Measurements from ENCODE around the gene GPR132. TPM values are rescaled to one million over a fixed set of nuclear protein-coding genes. Genes with fewer than 3 reads are reported as not detected.

GPR132 gene
- total RNA-seq, 1 donor from 2014 or later, result 0.24 TPM

DNA sequence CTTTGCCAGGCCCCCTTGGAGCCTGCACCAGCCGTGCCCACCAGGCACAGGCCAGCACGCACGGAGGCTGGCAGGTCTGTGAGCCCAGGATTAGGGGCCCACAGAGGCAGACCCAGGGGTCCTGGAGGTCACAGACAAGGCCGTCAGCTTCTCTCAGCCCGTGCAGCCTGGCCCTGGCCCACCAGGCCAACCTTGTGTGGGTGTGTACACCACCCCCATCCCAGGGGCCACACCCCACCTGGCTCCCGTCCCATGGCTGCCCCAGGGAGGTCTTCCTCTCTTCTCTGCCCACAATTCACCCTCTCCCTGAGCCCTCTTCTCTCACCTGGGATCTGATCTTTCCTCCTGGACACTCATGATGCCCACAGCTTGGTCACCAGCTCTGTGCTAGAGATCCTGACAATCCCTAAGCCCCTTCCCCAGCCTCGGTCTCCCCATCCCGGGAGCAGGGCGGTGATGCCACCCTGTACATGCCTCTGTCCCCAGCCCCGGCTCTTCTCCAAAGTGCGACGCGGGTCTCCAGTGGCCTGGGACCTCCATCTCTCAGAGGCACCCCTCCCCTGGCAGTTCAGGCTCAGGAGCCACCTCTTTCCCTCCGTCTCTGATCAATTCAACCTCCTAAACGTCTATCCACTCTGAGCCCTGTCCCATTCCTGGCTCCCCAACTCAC lies 31.1 kb upstream of the GPR132 start:
- no peak for DNase-seq (ENCODE audit: extremely low spot score, unreplicated experiment)
- Mint-ChIP-seq H3K4me1 (ENCODE audit: unreplicated experiment) (peaks cover 5% of the 10 kb centered on the region), H3K27ac (peak overlapping the region; percentile 82), H3K4me3 (peak overlapping the region; percentile 77), H3K9me3 (peaks cover 8% of the 10 kb centered on the region), H3K36me3 (peaks cover 8% of the 10 kb centered on the region), H3K27me3 (no peaks in the 10 kb centered on the region)
- TF ChIP-seq, protein P1, sequence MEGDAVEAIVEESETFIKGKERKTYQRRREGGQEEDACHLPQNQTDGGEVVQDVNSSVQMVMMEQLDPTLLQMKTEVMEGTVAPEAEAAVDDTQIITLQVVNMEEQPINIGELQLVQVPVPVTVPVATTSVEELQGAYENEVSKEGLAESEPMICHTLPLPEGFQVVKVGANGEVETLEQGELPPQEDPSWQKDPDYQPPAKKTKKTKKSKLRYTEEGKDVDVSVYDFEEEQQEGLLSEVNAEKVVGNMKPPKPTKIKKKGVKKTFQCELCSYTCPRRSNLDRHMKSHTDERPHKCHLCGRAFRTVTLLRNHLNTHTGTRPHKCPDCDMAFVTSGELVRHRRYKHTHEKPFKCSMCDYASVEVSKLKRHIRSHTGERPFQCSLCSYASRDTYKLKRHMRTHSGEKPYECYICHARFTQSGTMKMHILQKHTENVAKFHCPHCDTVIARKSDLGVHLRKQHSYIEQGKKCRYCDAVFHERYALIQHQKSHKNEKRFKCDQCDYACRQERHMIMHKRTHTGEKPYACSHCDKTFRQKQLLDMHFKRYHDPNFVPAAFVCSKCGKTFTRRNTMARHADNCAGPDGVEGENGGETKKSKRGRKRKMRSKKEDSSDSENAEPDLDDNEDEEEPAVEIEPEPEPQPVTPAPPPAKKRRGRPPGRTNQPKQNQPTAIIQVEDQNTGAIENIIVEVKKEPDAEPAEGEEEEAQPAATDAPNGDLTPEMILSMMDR (conservative IDR thresholded peaks at IDR 0.05), result no peak

DNA sequence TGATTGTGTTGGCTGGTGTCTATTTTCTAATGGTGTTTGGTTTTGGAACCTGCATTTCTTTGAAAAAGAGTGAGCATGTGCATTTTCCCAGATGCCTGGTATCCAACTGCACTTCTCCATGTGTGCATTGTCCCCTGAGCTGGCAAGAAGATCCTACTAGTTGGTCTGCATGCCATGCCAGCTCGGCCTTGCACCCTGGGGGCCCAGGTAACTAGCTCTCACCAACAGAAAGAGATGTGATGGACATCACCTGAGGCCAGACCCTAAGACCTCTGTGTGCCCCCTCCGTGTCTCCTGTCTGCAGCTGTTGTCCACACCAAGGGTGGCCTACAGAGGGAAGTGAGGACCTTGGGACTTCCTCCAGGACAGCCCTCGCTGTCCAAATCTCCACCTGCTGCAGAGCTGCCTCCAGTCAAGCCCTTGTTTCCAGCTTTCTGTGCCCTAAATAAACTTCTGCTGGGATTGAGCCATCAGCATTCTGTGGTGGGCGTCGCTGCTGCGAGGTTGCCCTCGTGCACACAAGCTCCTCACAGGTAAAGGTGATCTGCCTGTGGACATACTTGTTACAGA lies 30.1 kb upstream of the GPR132 start:
- peaks cover 8% of the 10 kb centered on the region for H3K36me3 Mint-ChIP-seq
- peaks cover 8% of the 10 kb centered on the region for H3K9me3 Mint-ChIP-seq
- DNase-seq (ENCODE audit: extremely low spot score, unreplicated experiment), result no peak
- H3K27ac Mint-ChIP-seq, result no peak overlapping the region
- peak overlapping the region; percentile 79 for H3K4me3 Mint-ChIP-seq
- peaks cover 10% of the 10 kb centered on the region for H3K4me1 Mint-ChIP-seq (ENCODE audit: unreplicated experiment)
- TF ChIP-seq, protein P1 (conservative IDR thresholded peaks at IDR 0.05), result no peak
- peaks cover 3% of the 10 kb centered on the region for H3K27me3 Mint-ChIP-seq

- H3K27ac Mint-ChIP-seq, result peak overlapping the region; percentile 48
- peaks cover 8% of the 10 kb centered on the region for H3K36me3 Mint-ChIP-seq
- peaks cover 4% of the 10 kb centered on the region for H3K9me3 Mint-ChIP-seq
- peaks cover 3% of the 10 kb centered on the region for H3K27me3 Mint-ChIP-seq
- H3K4me1 Mint-ChIP-seq (ENCODE audit: unreplicated experiment), result peaks cover 11% of the 10 kb centered on the region
- peak overlapping the region; percentile 79 for H3K4me3 Mint-ChIP-seq
- TF ChIP-seq, protein P1 (conservative IDR thresholded peaks at IDR 0.05), result no peak
- no peak for DNase-seq (ENCODE audit: extremely low spot score, unreplicated experiment)
These were observed 29.1 kb upstream of the GPR132 start for GRCh38 chr14:105094193-105094907.

DNA sequence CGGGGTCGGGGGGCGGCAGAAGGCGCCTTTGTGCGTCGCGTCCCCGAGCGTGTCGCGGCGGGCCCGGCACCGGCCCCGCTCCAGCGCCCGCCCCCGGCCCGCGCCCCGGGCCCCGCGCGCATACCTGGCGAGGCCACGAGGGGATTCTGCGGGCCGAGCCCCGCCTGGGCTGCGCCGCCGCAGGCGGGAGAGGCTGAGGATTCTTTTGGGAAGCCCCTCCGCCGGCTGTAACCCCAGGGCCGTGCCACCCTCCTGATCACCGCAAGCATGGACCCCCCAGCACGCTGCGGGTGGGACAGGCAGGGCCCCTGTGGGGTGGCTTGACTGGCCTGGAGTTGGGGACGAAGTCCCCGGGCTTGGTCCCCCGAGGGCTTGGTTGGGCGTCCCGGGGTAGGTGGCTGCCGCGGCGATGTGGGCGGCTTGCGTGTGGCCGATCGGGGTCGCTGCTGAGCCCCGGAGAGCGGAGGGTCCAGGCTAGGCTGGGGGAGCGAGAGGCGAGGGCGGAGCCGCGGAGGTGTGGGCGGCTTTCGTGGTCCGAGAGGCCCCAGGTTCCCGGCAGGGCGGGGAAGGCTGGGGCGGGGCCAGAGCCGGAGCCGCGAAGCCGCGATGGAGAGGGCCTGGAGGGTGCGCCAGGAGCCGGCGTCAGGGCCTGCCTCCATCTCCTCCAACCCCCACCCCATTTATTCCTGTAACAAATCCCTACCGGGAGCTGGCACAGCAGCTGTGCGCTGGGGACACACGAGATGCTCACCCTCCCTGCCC lies 28.4 kb upstream of the GPR132 start:
- peaks cover 3% of the 10 kb centered on the region for H3K27me3 Mint-ChIP-seq
- peaks cover 11% of the 10 kb centered on the region for H3K4me1 Mint-ChIP-seq (ENCODE audit: unreplicated experiment)
- DNase-seq (ENCODE audit: extremely low spot score, unreplicated experiment), result peak; percentile 91
- peak overlapping the region; percentile 79 for H3K4me3 Mint-ChIP-seq
- TF ChIP-seq, protein P1 (conservative IDR thresholded peaks at IDR 0.05), result peak; percentile 74
- H3K36me3 Mint-ChIP-seq, result peaks cover 8% of the 10 kb centered on the region
- no peak overlapping the region for H3K27ac Mint-ChIP-seq
- peaks cover 4% of the 10 kb centered on the region for H3K9me3 Mint-ChIP-seq

GRCh38 chr14:105093038-105093430 lies 27.8 kb upstream of the GPR132 start:
- H3K9me3 Mint-ChIP-seq, result peaks cover under 1% of the 10 kb centered on the region
- peak overlapping the region; percentile 86 for H3K27ac Mint-ChIP-seq
- H3K27me3 Mint-ChIP-seq, result peaks cover 3% of the 10 kb centered on the region
- peak; percentile 80 for DNase-seq (ENCODE audit: extremely low spot score, unreplicated experiment)
- TF ChIP-seq, protein P1 (conservative IDR thresholded peaks at IDR 0.05), result no peak
- H3K4me1 Mint-ChIP-seq (ENCODE audit: unreplicated experiment), result peaks cover 11% of the 10 kb centered on the region
- peak overlapping the region; percentile 87 for H3K4me3 Mint-ChIP-seq
- H3K36me3 Mint-ChIP-seq, result peaks cover 8% of the 10 kb centered on the region

All from type B pancreatic cell (in vitro differentiated cells).